LNCAP (cell line): ENCODE results near the gene FBXO5.

ENCODE experiments used
- TF ChIP-seq, protein P1 (sequence below): fragments of 450-650 bp; IDR thresholded peaks from 2 replicates; pipeline ENCODE4 v1.5.1; 2017; ENCODE audit warnings: mild to moderate bottlenecking

The FBXO5 gene

DNA sequence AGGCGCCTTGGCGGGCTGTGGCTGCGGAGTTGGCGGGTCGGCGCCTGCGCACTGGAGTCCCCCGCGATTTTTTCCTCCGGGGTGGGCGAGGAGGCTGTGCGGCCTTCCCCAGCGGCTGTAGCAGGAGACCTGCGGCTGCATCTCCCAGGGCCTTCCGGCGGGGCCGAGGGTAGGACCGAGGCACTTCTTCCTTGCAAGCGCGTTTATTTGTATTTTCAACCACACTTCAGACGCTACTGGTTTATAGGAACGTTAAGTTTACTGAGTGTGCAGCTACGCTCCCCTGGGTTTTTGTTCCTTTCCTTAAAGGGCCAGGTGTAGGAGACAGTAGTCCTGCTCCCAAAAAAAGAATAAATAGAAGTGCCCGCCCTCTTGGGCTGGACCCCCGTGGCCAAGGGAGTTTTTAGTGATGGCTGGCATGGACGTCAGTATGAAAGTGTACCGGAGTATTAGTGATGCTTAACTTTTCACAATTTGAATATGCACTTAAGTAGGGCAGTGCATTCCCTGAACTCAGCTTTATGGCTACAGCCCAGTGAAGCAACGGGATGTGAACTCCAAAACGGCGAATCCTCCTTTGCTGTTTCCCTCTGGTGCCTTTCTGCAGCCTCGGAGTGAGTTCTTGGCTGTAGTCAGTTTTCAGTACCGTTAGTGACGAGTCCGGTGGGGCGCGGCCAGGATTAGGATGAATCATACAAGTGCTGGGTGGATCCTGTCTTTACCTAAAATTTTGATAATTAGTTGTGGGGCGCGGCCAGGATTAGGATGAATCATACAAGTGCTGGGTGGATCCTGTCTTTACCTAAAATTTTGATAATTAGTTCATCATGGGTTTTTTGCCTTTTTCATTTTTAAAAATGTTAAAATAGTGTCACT is 1.0 kb upstream of the FBXO5 start:
- TF ChIP-seq, protein P1, sequence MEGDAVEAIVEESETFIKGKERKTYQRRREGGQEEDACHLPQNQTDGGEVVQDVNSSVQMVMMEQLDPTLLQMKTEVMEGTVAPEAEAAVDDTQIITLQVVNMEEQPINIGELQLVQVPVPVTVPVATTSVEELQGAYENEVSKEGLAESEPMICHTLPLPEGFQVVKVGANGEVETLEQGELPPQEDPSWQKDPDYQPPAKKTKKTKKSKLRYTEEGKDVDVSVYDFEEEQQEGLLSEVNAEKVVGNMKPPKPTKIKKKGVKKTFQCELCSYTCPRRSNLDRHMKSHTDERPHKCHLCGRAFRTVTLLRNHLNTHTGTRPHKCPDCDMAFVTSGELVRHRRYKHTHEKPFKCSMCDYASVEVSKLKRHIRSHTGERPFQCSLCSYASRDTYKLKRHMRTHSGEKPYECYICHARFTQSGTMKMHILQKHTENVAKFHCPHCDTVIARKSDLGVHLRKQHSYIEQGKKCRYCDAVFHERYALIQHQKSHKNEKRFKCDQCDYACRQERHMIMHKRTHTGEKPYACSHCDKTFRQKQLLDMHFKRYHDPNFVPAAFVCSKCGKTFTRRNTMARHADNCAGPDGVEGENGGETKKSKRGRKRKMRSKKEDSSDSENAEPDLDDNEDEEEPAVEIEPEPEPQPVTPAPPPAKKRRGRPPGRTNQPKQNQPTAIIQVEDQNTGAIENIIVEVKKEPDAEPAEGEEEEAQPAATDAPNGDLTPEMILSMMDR, result no peak

DNA sequence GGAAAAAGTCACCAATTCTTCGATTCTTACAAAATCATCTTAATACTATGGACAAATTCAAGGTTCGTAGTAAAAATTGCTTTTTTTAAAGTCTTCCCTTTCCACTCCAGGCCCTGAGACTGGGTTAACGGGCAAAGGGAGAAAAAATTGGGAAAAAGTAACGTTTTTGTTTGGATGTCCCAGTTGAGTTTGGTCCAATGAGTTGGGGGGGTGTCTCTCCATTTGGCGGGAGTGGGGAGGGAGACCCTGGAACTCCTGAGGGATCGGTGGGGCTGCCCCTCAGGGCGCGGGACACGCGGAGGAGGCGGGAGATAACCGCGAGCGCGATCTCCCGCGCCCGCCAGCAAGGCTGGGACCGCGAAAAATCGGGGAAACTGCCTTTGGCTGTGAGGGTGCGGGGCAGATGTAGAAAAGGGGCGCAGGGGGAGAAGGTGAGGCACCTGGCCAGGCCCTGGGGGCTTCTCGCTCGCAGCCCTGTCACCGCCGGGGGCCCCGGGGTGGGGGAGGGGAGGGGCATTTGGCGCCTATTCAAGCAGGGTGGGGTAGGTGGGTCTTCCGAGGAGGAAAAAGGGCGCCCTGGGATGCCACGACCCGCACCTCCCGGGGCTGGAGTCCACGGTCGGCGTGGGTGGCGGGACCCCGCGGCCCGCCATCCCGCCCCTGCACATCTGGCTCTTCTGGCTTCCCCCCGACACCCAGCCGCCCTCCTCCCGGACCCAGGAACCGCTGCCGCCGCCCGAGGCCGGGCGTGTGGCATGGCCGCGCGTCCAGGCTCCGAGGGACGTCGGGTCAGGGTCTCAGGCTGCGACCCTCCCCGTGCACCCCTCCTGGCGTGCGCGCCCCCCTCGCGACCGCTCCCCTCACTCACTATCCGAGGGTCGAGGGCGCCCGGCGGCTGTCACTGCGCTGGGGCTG is 595 bp downstream of the FBXO5 start:
- TF ChIP-seq, protein P1, result no peak

DNA sequence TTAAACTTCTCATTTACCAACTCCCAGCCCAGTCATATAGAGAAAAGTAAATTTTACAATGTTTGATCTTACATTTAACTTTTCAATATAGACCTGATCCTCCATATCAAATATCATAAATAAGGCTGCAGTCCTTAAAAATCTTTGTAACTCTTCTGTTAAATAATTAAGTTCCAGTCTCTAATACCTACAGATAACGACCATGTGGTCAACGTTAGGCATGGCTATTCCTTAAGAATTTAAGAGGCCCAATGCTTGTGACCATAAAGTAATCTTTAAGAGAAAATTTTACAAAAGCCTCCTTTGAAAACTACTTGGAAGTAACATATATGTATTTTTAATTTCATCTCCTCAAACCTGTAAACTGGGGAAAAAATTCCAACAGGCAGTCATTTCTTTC is 1.6 kb downstream of the FBXO5 start:
- TF ChIP-seq, protein P1, result no peak

DNA sequence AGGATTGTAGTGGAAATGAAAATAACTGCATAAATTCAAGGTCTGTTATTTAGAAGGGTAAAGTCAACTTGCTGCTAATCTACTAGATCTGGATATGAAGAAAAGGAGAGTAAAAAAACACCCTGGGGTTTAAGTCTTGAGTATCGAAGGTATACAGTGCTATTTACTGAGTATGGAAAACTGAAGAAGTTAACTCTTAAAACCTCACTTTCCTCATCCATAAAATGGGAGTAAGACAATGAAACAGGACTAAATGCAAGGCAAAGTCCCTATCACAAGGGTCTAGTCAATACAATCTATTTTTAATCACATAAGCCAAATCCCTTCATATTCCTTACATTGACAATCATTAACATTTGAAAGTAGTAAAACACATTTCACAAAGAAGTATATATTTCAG is 2.2 kb downstream of the FBXO5 start:
- TF ChIP-seq, protein P1, result no peak

DNA sequence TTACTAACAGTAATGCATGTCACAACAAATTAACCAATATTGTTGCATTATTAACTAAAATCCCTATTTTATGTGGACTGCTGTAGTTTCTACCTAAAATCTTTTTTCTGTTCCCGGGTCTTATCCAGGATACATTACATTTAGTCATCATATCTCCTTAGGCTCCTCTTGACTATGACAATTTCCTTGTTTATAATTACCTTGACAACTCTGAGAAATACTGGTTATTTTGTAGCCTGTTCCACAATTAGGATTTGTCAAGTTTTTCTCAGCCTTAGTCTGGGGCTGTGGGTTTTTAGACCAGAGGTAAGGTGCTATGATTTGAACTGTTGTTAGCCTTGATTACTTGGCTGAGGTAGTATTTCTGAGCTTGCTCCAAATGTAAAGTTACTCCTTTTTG is 3.7 kb downstream of the FBXO5 start:
- TF ChIP-seq, protein P1, result no peak

DNA sequence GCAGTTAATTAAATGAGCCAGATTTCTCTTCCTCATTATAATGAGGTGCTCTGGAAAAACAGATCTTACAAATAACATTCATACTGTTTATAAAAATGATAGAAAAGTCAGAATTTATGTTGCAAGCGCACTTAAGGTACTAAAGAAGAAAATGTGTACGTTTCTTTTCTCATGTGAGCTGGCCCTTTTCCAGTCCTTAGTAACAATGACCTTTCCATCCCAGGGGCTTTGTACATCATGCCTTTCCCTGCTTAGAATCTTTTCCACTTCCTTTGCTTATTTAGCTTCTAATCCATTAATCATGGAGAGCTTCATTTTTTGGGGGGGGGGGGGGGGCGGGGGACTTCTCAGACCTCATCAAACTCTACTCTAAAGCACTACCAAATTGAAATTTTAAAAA is 4.8 kb downstream of the FBXO5 start:
- TF ChIP-seq, protein P1, result no peak

DNA sequence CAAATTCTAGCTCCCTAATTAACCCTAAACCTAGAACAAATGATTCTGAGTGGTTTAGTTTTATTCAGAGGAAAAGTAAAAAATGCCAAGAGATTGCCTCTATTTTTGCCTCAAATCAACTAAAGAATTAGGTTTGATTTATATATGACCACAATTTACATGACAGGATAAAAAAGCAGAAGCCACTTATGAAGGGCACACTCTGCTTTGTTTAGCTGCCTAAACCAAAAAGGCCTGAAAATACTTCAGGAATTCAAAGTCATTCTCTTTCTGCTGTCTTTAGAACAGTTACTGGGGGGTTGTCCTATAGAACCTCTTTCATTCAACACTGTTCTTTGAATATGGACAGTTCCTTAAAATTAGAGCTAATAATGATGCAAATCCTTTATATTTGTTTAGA is 5.3 kb downstream of the FBXO5 start:
- TF ChIP-seq, protein P1, result no peak
